Measurements from ENCODE around the gene SH3TC1.

DNA sequence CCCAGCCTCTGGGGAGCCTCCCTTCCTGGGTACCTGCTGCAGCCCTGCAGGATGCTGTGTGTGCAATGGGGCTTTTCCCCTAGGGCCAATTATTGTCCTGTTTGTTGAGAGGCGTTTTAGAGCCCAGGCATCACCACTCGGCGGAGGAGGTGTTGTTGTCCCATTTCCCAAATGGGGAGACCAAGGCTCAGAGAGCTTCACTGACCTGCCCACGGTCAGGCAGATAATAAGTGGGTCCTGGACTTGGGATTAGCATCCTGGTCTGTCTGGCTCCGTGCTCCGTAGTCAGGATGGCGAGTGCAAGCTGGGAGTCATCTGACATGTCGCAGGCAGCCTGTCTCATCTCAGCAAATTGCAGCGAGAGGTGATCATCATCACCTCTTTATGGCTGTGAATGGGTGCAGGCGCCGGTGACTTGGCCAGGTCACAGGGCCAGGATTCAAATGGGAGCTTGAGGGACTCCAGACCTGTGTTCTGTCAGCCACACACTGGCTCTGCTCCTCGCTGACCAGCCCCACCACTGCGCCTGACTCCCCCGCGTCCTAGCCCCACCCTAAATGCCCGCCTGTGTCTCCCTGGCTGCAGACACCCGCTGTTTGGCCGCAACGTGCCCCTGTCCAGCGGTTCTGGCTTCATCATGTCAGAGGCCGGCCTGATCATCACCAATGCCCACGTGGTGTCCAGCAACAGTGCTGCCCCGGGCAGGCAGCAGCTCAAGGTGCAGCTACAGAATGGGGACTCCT is 87.1 kb downstream of the SH3TC1 start:
- TF ChIP-seq, protein P1, sequence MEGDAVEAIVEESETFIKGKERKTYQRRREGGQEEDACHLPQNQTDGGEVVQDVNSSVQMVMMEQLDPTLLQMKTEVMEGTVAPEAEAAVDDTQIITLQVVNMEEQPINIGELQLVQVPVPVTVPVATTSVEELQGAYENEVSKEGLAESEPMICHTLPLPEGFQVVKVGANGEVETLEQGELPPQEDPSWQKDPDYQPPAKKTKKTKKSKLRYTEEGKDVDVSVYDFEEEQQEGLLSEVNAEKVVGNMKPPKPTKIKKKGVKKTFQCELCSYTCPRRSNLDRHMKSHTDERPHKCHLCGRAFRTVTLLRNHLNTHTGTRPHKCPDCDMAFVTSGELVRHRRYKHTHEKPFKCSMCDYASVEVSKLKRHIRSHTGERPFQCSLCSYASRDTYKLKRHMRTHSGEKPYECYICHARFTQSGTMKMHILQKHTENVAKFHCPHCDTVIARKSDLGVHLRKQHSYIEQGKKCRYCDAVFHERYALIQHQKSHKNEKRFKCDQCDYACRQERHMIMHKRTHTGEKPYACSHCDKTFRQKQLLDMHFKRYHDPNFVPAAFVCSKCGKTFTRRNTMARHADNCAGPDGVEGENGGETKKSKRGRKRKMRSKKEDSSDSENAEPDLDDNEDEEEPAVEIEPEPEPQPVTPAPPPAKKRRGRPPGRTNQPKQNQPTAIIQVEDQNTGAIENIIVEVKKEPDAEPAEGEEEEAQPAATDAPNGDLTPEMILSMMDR (optimal IDR thresholded peaks at IDR 0.05 in 1 of 3, IDR thresholded peaks at IDR 0.05 in 1 of 3, conservative IDR thresholded peaks at IDR 0.05 in 1 of 3; ENCODE audit: extremely low read depth in 1 of 3, insufficient read depth in 2 of 3, low read length in 3 of 3): no peak
- no peak for TF ChIP-seq EZH2 (IDR thresholded peaks at IDR 0.05; ENCODE audit: low read length)

Measured in keratinocyte (primary cell).